LNCaP clone FGC (cell line): Measurements from ENCODE around the gene SFI1.

Experiments used
- DNase-seq: peaks from one replicate; pipeline ENCODE4 v3.0.0-alpha.2; 2011; ENCODE audit warnings: low read depth
- H3K4me3 ChIP-seq: 2 replicates; pipeline ENCODE4 v1.5.1; 2011; ENCODE audit warnings: mild to moderate bottlenecking, low read depth, low read length, control low read depth
- TF ChIP-seq, protein P1 (sequence below): IDR thresholded peaks from 2 replicates; pipeline ENCODE4 v1.5.1; 2012; ENCODE audit warnings: mild to moderate bottlenecking; ENCODE audit not compliant: control insufficient read depth, insufficient read depth; ENCODE audit errors: extremely low read depth

Gene SFI1

GRCh38 chr22:31567702-31568101 lies 71.4 kb downstream of the SFI1 start:
- no peak for DNase-seq
- no peak overlapping the region for H3K4me3 ChIP-seq
- TF ChIP-seq, protein P1, sequence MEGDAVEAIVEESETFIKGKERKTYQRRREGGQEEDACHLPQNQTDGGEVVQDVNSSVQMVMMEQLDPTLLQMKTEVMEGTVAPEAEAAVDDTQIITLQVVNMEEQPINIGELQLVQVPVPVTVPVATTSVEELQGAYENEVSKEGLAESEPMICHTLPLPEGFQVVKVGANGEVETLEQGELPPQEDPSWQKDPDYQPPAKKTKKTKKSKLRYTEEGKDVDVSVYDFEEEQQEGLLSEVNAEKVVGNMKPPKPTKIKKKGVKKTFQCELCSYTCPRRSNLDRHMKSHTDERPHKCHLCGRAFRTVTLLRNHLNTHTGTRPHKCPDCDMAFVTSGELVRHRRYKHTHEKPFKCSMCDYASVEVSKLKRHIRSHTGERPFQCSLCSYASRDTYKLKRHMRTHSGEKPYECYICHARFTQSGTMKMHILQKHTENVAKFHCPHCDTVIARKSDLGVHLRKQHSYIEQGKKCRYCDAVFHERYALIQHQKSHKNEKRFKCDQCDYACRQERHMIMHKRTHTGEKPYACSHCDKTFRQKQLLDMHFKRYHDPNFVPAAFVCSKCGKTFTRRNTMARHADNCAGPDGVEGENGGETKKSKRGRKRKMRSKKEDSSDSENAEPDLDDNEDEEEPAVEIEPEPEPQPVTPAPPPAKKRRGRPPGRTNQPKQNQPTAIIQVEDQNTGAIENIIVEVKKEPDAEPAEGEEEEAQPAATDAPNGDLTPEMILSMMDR: no peak

DNA sequence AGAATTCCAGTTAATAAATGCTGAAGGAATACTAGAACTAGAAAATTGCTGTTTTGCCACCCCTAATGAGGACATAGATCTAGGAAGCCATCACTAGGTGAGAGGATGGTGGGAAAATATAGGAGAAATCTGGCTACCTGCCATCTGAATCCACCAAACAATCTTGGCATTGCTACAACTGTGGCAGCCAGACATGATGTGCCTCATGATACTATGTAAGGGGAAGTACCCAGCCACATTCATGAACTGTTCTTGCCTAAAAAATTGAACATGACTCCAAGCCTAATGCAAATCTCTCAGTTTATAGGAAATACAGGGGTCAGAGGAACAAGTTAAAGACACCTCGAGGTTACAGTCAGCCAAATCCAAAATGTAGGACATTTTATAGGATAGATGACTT lies 72.8 kb downstream of the SFI1 start:
- DNase-seq: no peak
- no peak overlapping the region for H3K4me3 ChIP-seq
- TF ChIP-seq, protein P1: no peak

- DNase-seq: no peak
- H3K4me3 ChIP-seq: no peak overlapping the region
- TF ChIP-seq, protein P1: no peak
Observed at GRCh38 chr22:31572939-31573338, 76.6 kb downstream of the SFI1 start.

DNA sequence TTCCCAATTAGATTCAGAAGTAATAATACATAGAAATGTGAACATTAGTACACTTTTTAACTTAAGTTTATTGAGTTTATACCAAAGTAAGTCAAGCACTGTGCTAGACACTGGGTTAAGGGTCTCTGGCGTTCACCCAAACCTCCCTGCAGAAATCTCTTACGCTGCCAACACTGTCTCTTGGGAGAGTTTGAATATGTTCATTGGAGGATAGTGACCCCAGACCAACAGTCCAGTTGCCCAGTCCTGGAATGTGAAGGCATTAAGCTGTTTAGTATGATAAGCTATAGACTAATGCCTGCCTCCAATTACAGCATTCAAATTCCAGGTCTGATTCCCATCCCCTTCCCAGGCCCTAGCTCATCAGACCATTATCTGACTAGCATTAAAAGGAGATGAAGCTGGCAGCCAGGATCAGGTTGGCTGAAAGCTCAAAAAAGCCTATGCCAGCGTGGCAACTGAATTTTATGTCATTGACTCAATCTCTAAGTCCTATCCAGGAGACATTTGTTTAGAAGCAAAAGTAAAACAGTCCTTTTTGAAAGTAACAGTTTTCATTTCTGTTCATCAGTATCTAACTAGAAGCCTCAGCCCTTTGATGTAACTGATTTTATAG lies 77.8 kb downstream of the SFI1 start:
- TF ChIP-seq, protein P1: no peak
- no peak for DNase-seq

GRCh38 chr22:31575190-31575589 lies 78.9 kb downstream of the SFI1 start:
- no peak for DNase-seq

More for the DNA sequence above, 77.8 kb downstream of the SFI1 start:
- H3K4me3 ChIP-seq: no peak overlapping the region

DNA sequence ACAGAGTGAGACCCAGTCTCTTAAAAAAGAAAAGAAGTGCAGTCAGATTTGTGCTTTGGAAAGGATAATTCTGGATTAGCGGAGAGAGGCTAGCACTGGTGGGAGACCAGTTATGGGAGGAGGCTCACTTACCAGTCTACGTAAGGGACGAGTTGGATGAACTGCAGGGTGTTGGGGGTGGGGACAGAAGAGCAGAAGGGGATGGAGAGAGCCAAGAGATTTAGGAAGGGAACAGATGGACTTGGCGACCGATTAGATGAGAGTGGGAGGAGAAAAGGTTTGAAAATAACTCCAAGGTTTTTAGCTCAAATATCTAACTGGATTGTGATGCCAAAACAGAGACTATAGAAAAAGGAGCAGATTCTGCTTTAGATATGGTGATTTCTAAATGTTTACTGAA lies 81.4 kb downstream of the SFI1 start:
- no peak overlapping the region for H3K4me3 ChIP-seq
- DNase-seq: no peak
- TF ChIP-seq, protein P1: no peak

More at GRCh38 chr22:31575190-31575589, 78.9 kb downstream of the SFI1 start:
- TF ChIP-seq, protein P1: no peak
- H3K4me3 ChIP-seq: no peak overlapping the region

GRCh38 chr22:31578171-31578570 lies 81.8 kb downstream of the SFI1 start:
- no peak for DNase-seq
- TF ChIP-seq, protein P1: no peak
- no peak overlapping the region for H3K4me3 ChIP-seq
